ENCODE results near the gene RAB3GAP1.

GRCh38 chr2:135202751-135203150, 150.7 kb downstream of the RAB3GAP1 start:
- TF ChIP-seq CTCF (conservative IDR thresholded peaks at IDR 0.05) (no peak), EZH2 (IDR thresholded peaks at IDR 0.05; ENCODE audit: low read depth) (no peak)
